HepG2 (cell line): ENCODE data around the gene RAB6B. TPM values are rescaled to one million over a fixed set of nuclear protein-coding genes. Genes with fewer than 3 reads are reported as not detected.

Source experiments
- ATAC-seq: fragments of 200-7000 bp; cut with Tn5 transposase; 3 replicates; pipeline ENCODE4 v1.9.1; 2020; ENCODE audit warnings: mild to moderate bottlenecking, moderate library complexity
- BruUV-seq: library from RNA; stranded (reverse); fragments of 400-500 nt; replicated peaks from 2 replicates; lab custom pipeline; 2021; lab: Mats Ljungman, UMichigan
- CTCF ChIA-PET: fragments of 300-600 bp; formaldehyde crosslinking; extraction: SDS; loops from one replicate; lab custom pipeline; 2021; ENCODE audit warnings: low total read pairs, inconsistent platforms, low intra/inter-chr PET ratio; lab: Yijun Ruan, JAX
- POLR2A ChIA-PET: fragments of 350-600 bp; sonication (Branson Sonifier 250); formaldehyde crosslinking; loops from one replicate; lab custom pipeline; 2020; ENCODE audit warnings: antibody characterized with exemption, inconsistent platforms; lab: Yijun Ruan, JAX
- DNase-seq: peaks from one replicate; pipeline ENCODE4 v3.0.0-alpha.2; 2015; ENCODE audit warnings: low spot score
- FAIRE-seq: peaks from 3 replicates; lab custom pipeline; 2011; peaks lifted over from hg19 to GRCh38; lab: Jason Lieb, UNC
- H2AFZ ChIP-seq: one replicate; pipeline ENCODE4 v1.6.1; 2011; ENCODE audit warnings: low read length, inconsistent platforms
- H3K27ac ChIP-seq: fragments of 300-600 bp; 3 replicates; pipeline ENCODE4 v1.8.0; 2011; ENCODE audit warnings: mixed run types, mild to moderate bottlenecking, mixed read lengths, low read length, inconsistent platforms; ENCODE audit not compliant: insufficient read depth; ENCODE audit errors: extremely low read length
- H3K27me3 ChIP-seq, 2 experiments: fragments of 200-600 bp in 1 of 2; 2 replicates in 1 of 2; 3 replicates in 1 of 2; pipeline versions ENCODE4 v1.6.0 to v1.8.0; 2011; ENCODE audit warnings: low read length in 2 of 2, mild to moderate bottlenecking in 2 of 2, moderate library complexity in 2 of 2, inconsistent platforms in 1 of 2; ENCODE audit not compliant: insufficient read depth in 2 of 2, control insufficient read depth in 1 of 2
- H3K36me3 ChIP-seq, 2 experiments: fragments of 200-600 bp in 1 of 2; replicated peaks in 1 of 2; 2 replicates in 1 of 2; 3 replicates in 1 of 2; pipeline versions ENCODE4 v1.5.1 to v1.8.0; 2011; ENCODE audit warnings: low read length in 2 of 2, inconsistent platforms in 1 of 2; ENCODE audit not compliant: insufficient read depth in 2 of 2, control insufficient read depth in 1 of 2
- H3K4me1 ChIP-seq: 2 replicates; pipeline ENCODE4 v1.5.1; 2012; ENCODE audit warnings: low read length, inconsistent platforms; ENCODE audit not compliant: insufficient read depth
- H3K4me2 ChIP-seq: 2 replicates; pipeline ENCODE4 v1.6.0; 2011; ENCODE audit warnings: low read depth, low read length, inconsistent platforms
- H3K4me3 ChIP-seq, 3 experiments: fragments of 200-600 bp in 1 of 3; sonication (generic), shearing (Covaris generic) in 1 of 3; replicated peaks in 1 of 3; 2 replicates each; pipeline ENCODE4 v1.5.1; 2011 to 2016; ENCODE audit warnings: low read length in 3 of 3, inconsistent platforms in 2 of 3, low read depth in 2 of 3, mild to moderate bottlenecking in 2 of 3, control low read depth in 1 of 3, mixed read lengths in 1 of 3; ENCODE audit not compliant: insufficient read depth in 1 of 3
- H3K79me2 ChIP-seq: one replicate; pipeline ENCODE4 v1.6.1; 2011; ENCODE audit warnings: low read length, inconsistent platforms; ENCODE audit not compliant: insufficient read depth
- H3K9ac ChIP-seq: 2 replicates; pipeline ENCODE4 v1.6.0; 2011; ENCODE audit warnings: mild to moderate bottlenecking, low read depth, low read length, inconsistent platforms; ENCODE audit not compliant: insufficient read depth
- H3K9me3 ChIP-seq: 2 replicates; pipeline ENCODE4 v1.5.1; 2012; ENCODE audit warnings: mild to moderate bottlenecking, low read length
- H4K20me1 ChIP-seq: 2 replicates; pipeline ENCODE4 v1.6.0; 2011; ENCODE audit warnings: inconsistent platforms, mild to moderate bottlenecking, low read length, moderate library complexity; ENCODE audit not compliant: insufficient read depth
- AGO1 ChIP-seq: fragments of 200-400 bp; formaldehyde crosslinking; IDR thresholded peaks from 2 replicates; pipeline ENCODE4 v1.6.1; 2017; ENCODE audit warnings: mild to moderate bottlenecking, low read depth, low read length, moderate library complexity; ENCODE audit not compliant: poor library complexity, severe bottlenecking
- ATM ChIP-seq: fragments of 450-650 bp; IDR thresholded peaks from 2 replicates; pipeline ENCODE4 v1.7.1; 2017; ENCODE audit warnings: mild to moderate bottlenecking, borderline replicate concordance
- GZF1 ChIP-seq: sonication (generic); formaldehyde crosslinking; IDR thresholded peaks from 2 replicates; pipeline ENCODE4 v1.5.1; 2020; ENCODE audit warnings: mild to moderate bottlenecking, missing genetic modification reagents
- HNRNPK ChIP-seq: fragments of 200-400 bp; formaldehyde crosslinking; IDR thresholded peaks from 2 replicates; pipeline ENCODE4 v1.6.1; 2018; ENCODE audit warnings: low read length, low read depth, moderate library complexity, mild to moderate bottlenecking; ENCODE audit not compliant: poor library complexity, severe bottlenecking
- ISL2 ChIP-seq: sonication (generic); formaldehyde crosslinking; IDR thresholded peaks from 2 replicates; pipeline ENCODE4 v1.5.0; 2020; ENCODE audit warnings: missing genetic modification reagents
- MED1 ChIP-seq: sonication (generic); formaldehyde crosslinking; IDR thresholded peaks from 2 replicates; pipeline ENCODE4 v1.4.0; 2020; ENCODE audit warnings: missing genetic modification reagents
- PHF20 ChIP-seq: sonication (generic); formaldehyde crosslinking; IDR thresholded peaks from 2 replicates; pipeline ENCODE4 v1.5.0; 2020; ENCODE audit warnings: mild to moderate bottlenecking, missing genetic modification reagents
- SNRNP70 ChIP-seq: fragments of 200-400 bp; formaldehyde crosslinking; IDR thresholded peaks from 2 replicates; pipeline ENCODE4 v1.6.1; 2017; ENCODE audit warnings: mild to moderate bottlenecking, low read depth, low read length, moderate library complexity
- THYN1 ChIP-seq: sonication (generic); formaldehyde crosslinking; IDR thresholded peaks from 2 replicates; pipeline ENCODE4 v1.8.1; 2023; ENCODE audit warnings: low read depth, mild to moderate bottlenecking, moderate library complexity, missing genetic modification reagents, borderline replicate concordance
- USF2 ChIP-seq, 2 experiments: sonication (generic) in 1 of 2; formaldehyde crosslinking in 1 of 2; IDR thresholded peaks; 2 replicates each; pipeline versions ENCODE4 v1.5.1 to v1.6.1; 2011 to 2020; ENCODE audit warnings: borderline replicate concordance in 1 of 2, low read depth in 1 of 2, low read length in 1 of 2, mild to moderate bottlenecking in 1 of 2, missing genetic modification reagents in 1 of 2, moderate library complexity in 1 of 2
- ZMYM4 ChIP-seq: sonication (generic); formaldehyde crosslinking; IDR thresholded peaks from 2 replicates; pipeline ENCODE4 v1.8.1; 2023; ENCODE audit warnings: mild to moderate bottlenecking, missing genetic modification reagents
- ZNF276 ChIP-seq: sonication (generic); formaldehyde crosslinking; IDR thresholded peaks from 2 replicates; pipeline ENCODE4 v1.4.0; 2020; ENCODE audit warnings: mild to moderate bottlenecking, low read depth, missing genetic modification reagents
- ZNF331 ChIP-seq: sonication (generic); formaldehyde crosslinking; IDR thresholded peaks from 2 replicates; pipeline ENCODE4 v1.4.0; 2020; ENCODE audit warnings: missing genetic modification reagents
- ZNF724P ChIP-seq: sonication (generic); formaldehyde crosslinking; IDR thresholded peaks from 2 replicates; pipeline ENCODE4 v1.8.0; 2022; ENCODE audit warnings: missing genetic modification reagents, borderline replicate concordance
- WGBS: methylation state at CpG from one replicate; pipeline ENCODE4 v1.1.6; 2017; ENCODE audit warnings: low lambda C conversion rate; 5-methylcytosine and 5-hydroxymethylcytosine counted together
- in situ Hi-C: cut with HindIII; loops from 2 replicates; pipeline ENCODE4 v1.10.0; 2017; ENCODE audit warnings: low pct_unique_long_range_greater_than_20kb; ENCODE audit not compliant: extremely low pct_ligation_motif_present
- intact Hi-C: fragments of 100-400 bp; cut with micrococcal nuclease; formaldehyde crosslinking; loops from one replicate; pipeline ENCODE4 v1.10.0; 2022; ENCODE audit not compliant: unreplicated experiment
- polyA plus RNA-seq, 8 experiments: library from polyadenylated mRNA; depleted of rRNA in 3 of 8; stranded (reverse) in 7 of 8; unstranded in 1 of 8; fragments of >200 nt; fragmentation: Illumina TruSeq in 4 of 8; extraction: Trizol in 4 of 8; gene quantifications; 2 replicates each; pipeline versions ENCODE4 v1.2.1 to v1.2.3, GENCODE V29; 2011 to 2016; ENCODE audit warnings: low read depth in 4 of 8, missing spikeins in 1 of 8, mixed read lengths in 1 of 8; ENCODE audit not compliant: insufficient read depth in 1 of 8
- total RNA-seq, 5 experiments: library from RNA; depleted of rRNA; stranded (reverse); fragments of >200 nt; fragmentation: Illumina TruSeq; extraction: Trizol; gene quantifications; 2 replicates each; pipeline ENCODE4 v1.2.3, GENCODE V29; 2016; ENCODE audit warnings: low read depth in 1 of 5

RAB6B gene
- total and polyA plus RNA-seq, 2 of the 13 experiments (the other 11 are each of a cell fraction or from before 2014, with no cell fraction given): 0.16 TPM; not detected in 1

- TF ChIP-seq ZNF331 (no peak), HNRNPK (no peak), MED1 (no peak), ZMYM4 (CRISPR knock-in tag) (no peak), SNRNP70 (no peak), ATM (no peak), ZNF724P (CRISPR knock-in tag) (no peak), GZF1 (CRISPR knock-in tag) (no peak), AGO1 (no peak), PHF20 (CRISPR knock-in tag) (no peak), THYN1 (CRISPR knock-in tag) (no peak)
These were observed 1.1 kb downstream of the RAB6B start (continued) for GRCh38 chr3:133894353-133895207.

GRCh38 chr3:133893683-133894352 is 1.9 kb downstream of the RAB6B start:
- in situ Hi-C loops: no loop called here
- no peaks in the 10 kb centered on the region for H4K20me1 ChIP-seq
- intact Hi-C loops: no loop called here
- no peak overlapping the region for H3K9ac ChIP-seq
- WGBS: 22% methylated on average over 4 of the region's 6 CpGs
- H3K4me3 ChIP-seq: no peak overlapping the region
- TF ChIP-seq ISL2: no peak
- no peak for TF ChIP-seq ZNF276 (CRISPR knock-in tag)
- 0 out of 2 replicates have a peak, but pooled peaks have one; percentile 23 for TF ChIP-seq USF2 (IDR thresholded peaks at IDR 0.05; ENCODE audit: low read depth, low read length)
- no peak; the same call in 1 of the 2 replicates for TF ChIP-seq USF2 (CRISPR knock-in tag; IDR thresholded peaks at IDR 0.05; ENCODE audit: borderline replicate concordance)
- H3K4me2 ChIP-seq: no peak overlapping the region
- H3K27me3 ChIP-seq: peaks cover 7 to 56% of the 10 kb centered on the region in 2 experiments; a peak in 4 of 5 replicates
- no peak; the same call in 2 of the 3 replicates for ATAC-seq
- no TSS peak for BruUV-seq
- H3K27ac ChIP-seq: no peak overlapping the region
- POLR2A ChIA-PET: no interaction called here
- FAIRE-seq: no peak
- DNase-seq: no peak
- no peaks in the 10 kb centered on the region for H3K9me3 ChIP-seq
- no peaks in the 10 kb centered on the region for H3K36me3 ChIP-seq
- H2AFZ ChIP-seq: no peak overlapping the region
- CTCF ChIA-PET: no interaction called here
- no peaks in the 10 kb centered on the region for H3K79me2 ChIP-seq
- no peaks in the 10 kb centered on the region for H3K4me1 ChIP-seq
